Large intestine (tissue), 3 donors: Measurements from ENCODE around the gene RFTN1. TPM values are rescaled to one million over a fixed set of nuclear protein-coding genes. Genes with fewer than 3 reads are reported as not detected.
A peak's percentile ranks its signal among the peaks of the same experiment; 100 is the strongest.

ENCODE experiments used
- DNase-seq, 2 donors: peaks; one replicate each; pipeline versions ENCODE4 v3.0.0 to v3.0.0-alpha.2; 2013
- H3K27ac ChIP-seq: one replicate; pipeline ENCODE4 v1.5.1; 2013; ENCODE audit warnings: low read length
- H3K27me3 ChIP-seq: 2 replicates; pipeline ENCODE4 v1.6.1; 2013; ENCODE audit warnings: low read length; ENCODE audit not compliant: control insufficient read depth, insufficient read depth
- H3K36me3 ChIP-seq: 2 replicates; pipeline ENCODE4 v1.6.1; 2013; ENCODE audit warnings: low read length; ENCODE audit not compliant: control insufficient read depth, insufficient read depth
- H3K4me1 ChIP-seq: one replicate; pipeline ENCODE4 v1.6.1; 2013; ENCODE audit warnings: low read length; ENCODE audit not compliant: control insufficient read depth, insufficient read depth
- H3K4me3 ChIP-seq: one replicate; pipeline ENCODE4 v1.5.1; 2013; ENCODE audit warnings: low read length
- H3K9me3 ChIP-seq: one replicate; pipeline ENCODE4 v1.6.1; 2013; ENCODE audit warnings: mild to moderate bottlenecking, low read depth, low read length, moderate library complexity; ENCODE audit not compliant: control insufficient read depth
- WGBS: methylation state at CpG from one replicate; pipeline ENCODE4 v1.1.5; 2013; ENCODE audit warnings: low lambda C conversion rate; ENCODE audit not compliant: insufficient coverage; 5-methylcytosine and 5-hydroxymethylcytosine counted together
- polyA plus RNA-seq: library from polyadenylated mRNA; unstranded; fragments of 120-200 nt; gene quantifications from one replicate; pipeline ENCODE4 v1.2.1, GENCODE V29; 2013

Gene RFTN1
- polyA plus RNA-seq, 1 donor: 15.0 TPM

DNA sequence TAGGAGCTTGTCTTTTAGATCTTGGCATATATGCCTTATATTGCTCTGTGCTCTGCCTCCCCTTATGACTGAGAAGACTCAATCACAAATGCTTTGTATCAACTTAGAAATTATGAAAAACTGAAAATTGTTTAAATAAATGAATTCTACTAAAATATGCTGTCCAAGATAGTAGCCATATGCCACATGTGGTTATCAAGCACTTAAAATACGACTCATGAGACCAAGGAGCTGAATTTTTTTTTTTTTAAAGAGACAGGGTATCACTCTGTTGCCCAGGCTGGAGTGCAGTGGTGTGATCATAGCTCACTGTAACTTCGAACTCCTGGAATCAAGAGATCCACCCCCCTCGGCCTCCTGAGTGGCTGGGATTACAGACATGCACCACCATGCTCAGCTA lies 118.3 kb downstream of the RFTN1 start:
- H3K4me3 ChIP-seq: no peak overlapping the region
- H3K36me3 ChIP-seq: no peaks in the 10 kb centered on the region
- no CpG with 5 or more reads among the region's 3 CpGs for WGBS
- no peak for DNase-seq
- no peak overlapping the region for H3K27ac ChIP-seq
- H3K27me3 ChIP-seq: no peaks in the 10 kb centered on the region
- H3K4me1 ChIP-seq: no peaks in the 10 kb centered on the region
- no peaks in the 10 kb centered on the region for H3K9me3 ChIP-seq

DNA sequence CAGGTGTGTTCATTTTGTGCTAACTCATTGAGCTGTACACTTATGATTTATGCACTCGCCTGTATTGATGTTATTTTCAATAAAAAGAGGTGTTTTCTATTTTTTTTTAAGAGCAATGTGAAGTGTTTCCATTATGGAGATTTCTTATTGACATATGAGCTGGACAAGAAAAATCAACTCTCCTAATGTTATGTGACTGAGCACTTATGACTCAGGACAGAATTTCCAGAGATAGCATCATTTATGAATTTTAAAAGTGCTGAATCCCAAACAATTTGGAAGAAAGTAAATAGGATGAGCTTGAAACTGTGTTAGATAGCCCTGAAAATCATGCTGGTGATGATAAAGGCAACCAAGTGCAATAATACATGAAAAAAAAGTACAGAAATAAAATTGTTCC lies 118.9 kb downstream of the RFTN1 start:
- no peaks in the 10 kb centered on the region for H3K27me3 ChIP-seq
- no CpG with 5 or more reads among the region's 1 CpG for WGBS
- H3K4me3 ChIP-seq: no peak overlapping the region
- no peaks in the 10 kb centered on the region for H3K36me3 ChIP-seq
- DNase-seq: no peak
- H3K27ac ChIP-seq: no peak overlapping the region
- H3K4me1 ChIP-seq: no peaks in the 10 kb centered on the region
- no peaks in the 10 kb centered on the region for H3K9me3 ChIP-seq

DNA sequence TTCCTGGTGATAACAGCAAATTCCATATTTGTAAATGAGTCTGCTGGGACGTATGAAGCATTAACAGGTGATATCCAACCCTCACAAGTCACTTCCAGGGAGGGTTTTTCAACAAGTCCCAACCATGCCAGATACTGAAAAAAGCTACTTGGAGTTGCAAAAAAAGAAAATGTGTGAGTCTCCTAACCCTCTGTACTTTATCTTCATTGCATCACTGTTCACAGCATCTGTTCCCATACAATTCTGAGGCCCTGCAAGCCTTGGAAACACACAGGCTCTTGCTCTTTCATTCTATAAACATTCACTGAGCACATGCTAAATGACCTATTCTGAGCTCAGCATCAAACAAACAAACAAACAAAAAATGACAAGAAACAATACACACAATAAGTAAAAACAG lies 120.8 kb downstream of the RFTN1 start:
- Histone ChIP-seq H3K9me3 (no peaks in the 10 kb centered on the region), H3K36me3 (no peaks in the 10 kb centered on the region), H3K4me3 (no peak overlapping the region), H3K27ac (no peak overlapping the region), H3K27me3 (no peaks in the 10 kb centered on the region), H3K4me1 (no peaks in the 10 kb centered on the region)
- no peak for DNase-seq
- WGBS: 100% methylated on average over 1 of the region's 1 CpG

DNA sequence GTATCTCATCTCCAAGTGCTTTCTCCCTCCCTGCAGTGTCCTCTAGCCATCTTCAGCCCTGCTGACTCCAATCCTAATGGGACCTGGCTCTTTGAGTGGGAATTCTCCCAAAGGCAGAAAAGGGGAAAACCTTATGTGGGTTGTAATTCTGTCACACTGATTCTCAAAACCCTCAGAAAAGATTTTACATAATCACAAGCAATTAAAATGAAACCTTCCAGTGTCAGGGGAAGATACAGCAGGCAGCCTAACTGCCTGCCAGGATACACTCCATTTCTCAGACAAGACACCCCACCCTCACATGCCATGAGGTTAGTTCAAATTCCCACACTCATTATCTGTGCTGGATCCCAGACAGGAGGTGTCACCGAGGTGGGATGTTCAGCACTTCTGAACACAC lies 121.4 kb downstream of the RFTN1 start:
- no peak overlapping the region for H3K27ac ChIP-seq

DNA sequence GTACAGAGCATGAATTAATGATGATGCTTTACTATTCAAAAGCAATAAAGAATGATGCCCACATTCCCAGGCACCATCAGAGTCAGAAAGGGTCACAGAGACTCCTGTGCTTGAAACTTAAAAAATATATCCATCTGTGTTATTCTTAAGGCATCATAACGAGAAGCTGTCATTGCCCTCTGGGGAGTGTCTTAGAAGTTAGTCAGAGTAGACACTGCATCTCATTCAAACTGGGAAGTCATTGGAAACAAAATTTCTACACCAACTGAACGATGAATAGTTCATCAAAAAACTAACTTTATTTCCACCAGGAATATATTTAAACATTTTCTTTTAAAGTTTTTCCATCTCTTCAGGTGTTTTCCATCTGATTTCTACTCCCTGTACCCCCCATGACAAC lies 122.9 kb downstream of the RFTN1 start:
- Histone ChIP-seq H3K27me3 (no peaks in the 10 kb centered on the region), H3K4me1 (no peaks in the 10 kb centered on the region), H3K4me3 (no peak overlapping the region), H3K27ac (no peak overlapping the region), H3K36me3 (no peaks in the 10 kb centered on the region), H3K9me3 (no peaks in the 10 kb centered on the region)
- DNase-seq: no peak
- WGBS: 86% methylated on average over 1 of the region's 2 CpGs

More for the DNA sequence above, 121.4 kb downstream of the RFTN1 start:
- Histone ChIP-seq H3K9me3 (no peaks in the 10 kb centered on the region), H3K36me3 (no peaks in the 10 kb centered on the region), H3K4me1 (no peaks in the 10 kb centered on the region), H3K27me3 (no peaks in the 10 kb centered on the region), H3K4me3 (no peak overlapping the region)
- DNase-seq: no peak
- WGBS: no CpG with 5 or more reads among the region's 1 CpG

DNA sequence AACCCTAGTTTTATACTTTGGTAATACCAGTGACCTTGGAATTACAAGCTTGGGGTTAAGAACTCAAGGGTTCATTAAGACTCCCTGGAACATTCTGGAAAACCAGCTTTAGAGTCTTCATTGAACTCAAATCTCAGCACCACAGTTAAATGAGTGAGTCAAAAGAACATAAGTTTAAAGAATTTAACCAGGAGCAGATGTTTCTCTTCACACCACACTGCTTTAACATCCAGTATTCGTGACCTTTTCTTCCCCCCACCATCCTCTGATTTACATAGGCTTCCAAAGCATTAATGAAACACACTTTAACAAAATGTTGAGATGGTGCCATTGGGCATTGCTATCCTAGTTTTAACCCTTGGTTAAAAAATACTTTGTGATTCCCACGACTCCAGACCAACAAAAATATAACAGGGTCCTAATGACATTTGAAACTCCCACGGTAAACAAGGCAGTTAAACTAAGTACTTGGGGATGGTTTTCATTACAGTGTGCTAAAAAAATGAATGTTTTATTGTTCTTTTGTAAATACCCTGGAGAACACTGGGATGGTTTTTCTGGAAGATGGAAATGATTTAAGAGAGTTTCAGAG lies 124.6 kb downstream of the RFTN1 start:
- H3K27me3 ChIP-seq: no peaks in the 10 kb centered on the region
- H3K4me1 ChIP-seq: no peaks in the 10 kb centered on the region
- DNase-seq: peak in 1 of 2 donors; percentile 34
- H3K36me3 ChIP-seq: no peaks in the 10 kb centered on the region
- no peak overlapping the region for H3K27ac ChIP-seq
- WGBS: 60% methylated on average over 1 of the region's 3 CpGs
- no peak overlapping the region for H3K4me3 ChIP-seq
- no peaks in the 10 kb centered on the region for H3K9me3 ChIP-seq

DNA sequence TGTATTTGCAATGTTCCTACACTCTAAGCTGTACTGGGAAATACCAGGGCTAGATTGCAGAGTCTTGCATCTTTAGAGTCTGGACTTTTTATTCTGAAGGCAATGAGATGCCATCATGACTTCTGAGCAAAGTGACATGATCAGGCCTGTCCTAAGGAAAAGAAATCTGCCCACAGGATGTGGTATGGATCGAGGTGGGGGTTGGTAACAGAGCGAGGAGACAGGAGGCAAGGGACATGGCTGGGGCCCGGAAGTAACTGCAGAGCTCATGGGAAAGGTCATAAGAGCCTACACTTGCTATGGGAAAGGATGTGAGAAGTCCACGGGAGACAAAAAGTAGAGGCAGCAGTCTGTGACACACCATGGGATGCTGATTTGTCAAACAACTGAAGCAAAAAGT lies 126.9 kb downstream of the RFTN1 start:
- Histone ChIP-seq H3K9me3 (no peaks in the 10 kb centered on the region), H3K27ac (no peak overlapping the region), H3K4me3 (no peak overlapping the region), H3K36me3 (no peaks in the 10 kb centered on the region), H3K27me3 (no peaks in the 10 kb centered on the region), H3K4me1 (no peaks in the 10 kb centered on the region)
- 100% methylated on average over 1 of the region's 4 CpGs for WGBS
- DNase-seq: no peak

DNA sequence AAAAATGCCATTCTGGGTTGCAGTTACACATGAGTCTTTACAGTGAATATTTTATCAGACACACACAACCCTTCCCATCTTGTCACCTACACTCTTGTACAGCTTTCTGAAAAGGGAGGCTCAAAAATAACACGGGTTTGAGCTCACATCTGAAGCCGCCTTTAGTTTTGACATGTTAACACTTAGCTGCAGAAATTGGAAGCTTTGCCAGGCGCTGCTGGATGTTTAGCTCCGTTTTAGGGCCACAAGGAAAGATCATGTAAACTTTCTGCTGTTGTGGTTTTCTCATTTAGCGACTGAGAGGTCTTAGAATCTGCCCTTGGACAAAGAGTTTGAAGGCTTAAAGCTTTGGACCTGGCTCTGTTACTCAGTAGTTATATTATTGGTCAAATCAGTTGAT lies 128.3 kb downstream of the RFTN1 start:
- no peaks in the 10 kb centered on the region for H3K9me3 ChIP-seq
- no CpG with 5 or more reads among the region's 5 CpGs for WGBS
- no peak overlapping the region for H3K4me3 ChIP-seq
- no peak overlapping the region for H3K27ac ChIP-seq
- H3K36me3 ChIP-seq: no peaks in the 10 kb centered on the region
- H3K27me3 ChIP-seq: no peaks in the 10 kb centered on the region
- H3K4me1 ChIP-seq: no peaks in the 10 kb centered on the region
- no peak for DNase-seq

DNA sequence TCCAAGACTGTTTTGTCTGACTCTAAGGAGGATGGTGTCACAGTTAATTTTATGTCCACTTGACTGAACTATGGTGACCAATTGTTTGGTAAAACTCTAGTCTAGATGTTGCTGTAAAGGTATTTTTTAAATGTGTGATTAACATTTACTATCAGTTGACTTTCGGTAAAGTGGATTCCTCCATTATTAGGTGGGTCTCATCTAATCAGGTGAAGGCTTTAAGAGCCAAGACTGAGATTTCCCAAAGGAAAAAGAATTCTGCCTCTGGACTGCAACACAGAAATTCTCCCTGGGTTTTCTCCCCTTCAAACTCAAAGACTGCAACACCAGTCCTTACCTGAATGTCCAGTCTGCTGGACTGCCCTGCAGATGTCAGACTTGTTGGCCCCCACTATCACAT lies 129.6 kb downstream of the RFTN1 start:
- no peaks in the 10 kb centered on the region for H3K4me1 ChIP-seq
- H3K27me3 ChIP-seq: no peaks in the 10 kb centered on the region
- no CpG with 5 or more reads among the region's 1 CpG for WGBS
- no peak for DNase-seq
- no peak overlapping the region for H3K27ac ChIP-seq
- no peak overlapping the region for H3K4me3 ChIP-seq
- H3K36me3 ChIP-seq: no peaks in the 10 kb centered on the region
- H3K9me3 ChIP-seq: no peaks in the 10 kb centered on the region

DNA sequence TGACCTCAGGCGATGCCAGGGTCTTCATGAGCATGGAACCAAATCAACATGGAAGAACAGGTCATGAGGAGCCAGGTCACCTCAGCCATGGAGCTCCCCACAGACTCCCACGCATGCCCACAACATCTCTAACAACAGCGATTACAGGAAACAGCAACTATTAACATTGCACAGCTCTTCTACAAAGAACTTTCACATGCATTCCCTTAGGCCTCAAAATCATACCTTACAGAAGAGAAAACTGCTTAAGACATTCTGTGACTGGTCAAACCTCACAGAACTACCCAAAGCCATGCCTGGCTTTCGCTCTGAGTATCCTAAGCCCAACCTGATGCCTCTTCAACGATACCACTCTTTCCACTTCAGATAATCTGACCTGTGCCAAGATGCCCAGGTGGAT lies 130.7 kb downstream of the RFTN1 start:
- Histone ChIP-seq H3K36me3 (no peaks in the 10 kb centered on the region), H3K4me3 (no peak overlapping the region), H3K9me3 (no peaks in the 10 kb centered on the region), H3K27ac (no peak overlapping the region), H3K27me3 (no peaks in the 10 kb centered on the region), H3K4me1 (no peaks in the 10 kb centered on the region)
- no CpG with 5 or more reads among the region's 5 CpGs for WGBS
- no peak for DNase-seq

DNA sequence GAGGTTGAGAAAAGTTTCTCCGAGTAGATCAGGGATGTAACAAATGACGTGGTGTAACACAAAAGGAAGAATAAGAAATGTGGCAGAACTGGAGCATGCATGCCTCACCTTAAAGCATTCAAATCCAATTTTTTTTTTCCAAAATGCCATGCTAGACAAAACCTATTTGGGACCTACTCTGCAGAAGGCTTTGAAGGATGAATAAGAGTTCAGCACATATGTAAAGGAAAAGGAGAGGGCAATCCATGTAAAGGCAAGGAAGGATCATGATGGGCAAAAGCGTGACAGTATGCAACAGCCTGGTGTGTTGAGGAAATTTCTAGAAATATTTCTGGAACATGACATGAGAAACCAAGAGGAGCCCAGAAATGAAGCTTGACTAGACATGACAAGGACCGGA lies 132.1 kb downstream of the RFTN1 start:
- no peaks in the 10 kb centered on the region for H3K36me3 ChIP-seq
- no peak overlapping the region for H3K27ac ChIP-seq
- no peaks in the 10 kb centered on the region for H3K4me1 ChIP-seq
- H3K9me3 ChIP-seq: no peaks in the 10 kb centered on the region
- 80% methylated on average over 2 of the region's 4 CpGs for WGBS
- no peak for DNase-seq
- H3K27me3 ChIP-seq: no peaks in the 10 kb centered on the region
- H3K4me3 ChIP-seq: no peak overlapping the region
